Measurements from ENCODE around the gene SHISA2. TPM values are rescaled to one million over a fixed set of nuclear protein-coding genes. Genes with fewer than 3 reads are reported as not detected.
"Not testable (repeated sequence)": the region's sequence is repeated elsewhere in the genome, so short reads cannot be mapped to it uniquely, and the experiment has no call there.

SHISA2 gene
- total RNA-seq (2014; rRNA removed; shearing (Covaris generic)) (0.13 and 0.32 TPM in 2 replicates), polyA plus RNA-seq (2016; fragmentation: Nextera tagmentation; extraction: Ambion mirVana) (0.35 and 0.43 TPM in 2 replicates)

- no peaks in the 10 kb centered on the region for H3K9me2 ChIP-seq (ENCODE audit: insufficient read depth)
- H3K27me3 ChIP-seq (replicated peaks; ENCODE audit: insufficient read depth): peaks cover 77% of the 10 kb centered on the region
- TF ChIP-seq EZH2phosphoT487 (IDR thresholded peaks at IDR 0.05; ENCODE audit: insufficient read depth, low read depth): no peak
- peak within 1 kb of the TSS; percentile 75 for H3K4me2 ChIP-seq (ENCODE audit: unreplicated experiment)
- no peaks in the 10 kb centered on the region for H3K9me3 ChIP-seq (ENCODE audit: low read depth)
- no peak within 1 kb of the TSS for H3K27ac ChIP-seq
- 5% methylated on average over 37 to 42 of the region's 72 CpGs for WGBS, 2 experiments (ENCODE audit: low coverage in 1 of 2, low lambda C conversion rate in 2 of 2, missing lambda C conversion rate in 2 of 2)
- no peaks in the 10 kb centered on the region for H3K36me3 ChIP-seq (ENCODE audit: low read depth)
- H3K4me3 ChIP-seq: peak within 1 kb of the TSS; percentile 59
- peak; percentile 68 for DNase-seq
- H3K4me1 ChIP-seq (ENCODE audit: insufficient read depth): no peaks in the 10 kb centered on the region
- in situ Hi-C loops (cut with MboI): no loop called here
- H3K9ac ChIP-seq: no peak within 1 kb of the TSS
- H3K79me2 ChIP-seq (ENCODE audit: insufficient read depth): no peaks in the 10 kb centered on the region
- peak within 1 kb of the TSS; percentile 45; the same call in 1 of the 2 replicates for H2AFZ ChIP-seq
- H4K20me1 ChIP-seq (ENCODE audit: insufficient read depth): no peaks in the 10 kb centered on the region
- H3F3A ChIP-seq (ENCODE audit: insufficient read depth): no peaks in the 10 kb centered on the region
These were observed at the start of gene SHISA2 for GRCh38 chr13:26051657-26052311. TSS of gene SHISA2 (minus strand) at chr13:26052016. CDS start at chr13:26050975, 1,041 bp downstream.

- Histone ChIP-seq H3F3A (ENCODE audit: insufficient read depth) (no peaks in the 10 kb centered on the region), H3K79me2 (ENCODE audit: insufficient read depth) (no peaks in the 10 kb centered on the region), H3K9me3 (ENCODE audit: low read depth) (no peaks in the 10 kb centered on the region), H3K9ac (no peak overlapping the region), H3K36me3 (ENCODE audit: low read depth) (no peaks in the 10 kb centered on the region), H2AFZ (no peak overlapping the region), H3K27ac (no peak overlapping the region), H3K9me2 (ENCODE audit: insufficient read depth) (no peaks in the 10 kb centered on the region), H3K4me3 (no peak overlapping the region), H3K4me1 (ENCODE audit: insufficient read depth) (no peaks in the 10 kb centered on the region), H3K4me2 (ENCODE audit: unreplicated experiment) (no peak overlapping the region), H3K27me3 (replicated peaks; ENCODE audit: insufficient read depth) (0 out of 2 replicates have a peak, but pooled peaks cover 3% of the 10 kb centered on the region), H4K20me1 (ENCODE audit: insufficient read depth) (no peaks in the 10 kb centered on the region)
- DNase-seq: no peak
- WGBS, 2 experiments (ENCODE audit: low coverage in 1 of 2, low lambda C conversion rate in 2 of 2, missing lambda C conversion rate in 2 of 2): 20 to 25% methylated on average over 14 of the region's 14 CpGs
- in situ Hi-C loops (cut with MboI): no loop called here
- no peak for TF ChIP-seq EZH2 (IDR thresholded peaks at IDR 0.05; ENCODE audit: insufficient read depth, poor library complexity, severe bottlenecking)
These were observed 44.2 kb upstream of the SHISA2 start for GRCh38 chr13:26095846-26096610.

GRCh38 chr13:26095338-26095737 is 43.5 kb upstream of the SHISA2 start:
- Histone ChIP-seq H3K9ac (no peak overlapping the region), H3K9me2 (ENCODE audit: insufficient read depth) (no peaks in the 10 kb centered on the region), H3K27ac (no peak overlapping the region), H3F3A (ENCODE audit: insufficient read depth) (no peaks in the 10 kb centered on the region), H3K4me3 (no peak overlapping the region), H3K79me2 (ENCODE audit: insufficient read depth) (no peaks in the 10 kb centered on the region), H4K20me1 (ENCODE audit: insufficient read depth) (no peaks in the 10 kb centered on the region), H3K9me3 (ENCODE audit: low read depth) (no peaks in the 10 kb centered on the region), H3K4me2 (ENCODE audit: unreplicated experiment) (no peak overlapping the region), H3K27me3 (replicated peaks; ENCODE audit: insufficient read depth) (0 out of 2 replicates have a peak, but pooled peaks cover 5% of the 10 kb centered on the region), H3K4me1 (ENCODE audit: insufficient read depth) (no peaks in the 10 kb centered on the region), H3K36me3 (ENCODE audit: low read depth) (no peaks in the 10 kb centered on the region), H2AFZ (no peak overlapping the region)
- in situ Hi-C loops (cut with MboI): no loop called here
- 0 to 4% methylated on average over 1 of the region's 1 CpG for WGBS, 2 experiments (ENCODE audit: low coverage in 1 of 2, low lambda C conversion rate in 2 of 2, missing lambda C conversion rate in 2 of 2)
- TF ChIP-seq EZH2 (IDR thresholded peaks at IDR 0.05; ENCODE audit: insufficient read depth, poor library complexity, severe bottlenecking) (no peak), EZH2phosphoT487 (IDR thresholded peaks at IDR 0.05; ENCODE audit: insufficient read depth, low read depth) (no peak)
- DNase-seq: no peak

- H3F3A ChIP-seq (ENCODE audit: insufficient read depth); H3K9me2 ChIP-seq (ENCODE audit: insufficient read depth); in situ Hi-C loops (cut with MboI); H3K4me2 ChIP-seq (ENCODE audit: unreplicated experiment); H3K27ac ChIP-seq; H3K9me3 ChIP-seq (ENCODE audit: low read depth); H3K4me1 ChIP-seq (ENCODE audit: insufficient read depth); DNase-seq; H3K9ac ChIP-seq; H3K79me2 ChIP-seq (ENCODE audit: insufficient read depth); H3K36me3 ChIP-seq (ENCODE audit: low read depth); H3K4me3 ChIP-seq; H4K20me1 ChIP-seq (ENCODE audit: insufficient read depth); H2AFZ ChIP-seq: not testable (repeated sequence)
- 0 out of 2 replicates have a peak, but pooled peaks cover 15% of the 10 kb centered on the region for H3K27me3 ChIP-seq (replicated peaks; ENCODE audit: insufficient read depth)
- 65% methylated on average over 5 of the region's 5 CpGs for WGBS, 2 experiments (ENCODE audit: low coverage in 1 of 2, low lambda C conversion rate in 2 of 2, missing lambda C conversion rate in 2 of 2)
These were observed 25.0 kb upstream of the SHISA2 start for GRCh38 chr13:26076821-26077220.
